NOMO-1 (cell line): ENCODE results near the gene MAMLD1.

Source experiments
- DNase-seq, 2 experiments: peaks; one replicate each; lab custom pipeline; 2025; ENCODE audit not compliant: unreplicated experiment in 2 of 2; lab: John Stamatoyannopoulos, UW

The MAMLD1 gene

DNA sequence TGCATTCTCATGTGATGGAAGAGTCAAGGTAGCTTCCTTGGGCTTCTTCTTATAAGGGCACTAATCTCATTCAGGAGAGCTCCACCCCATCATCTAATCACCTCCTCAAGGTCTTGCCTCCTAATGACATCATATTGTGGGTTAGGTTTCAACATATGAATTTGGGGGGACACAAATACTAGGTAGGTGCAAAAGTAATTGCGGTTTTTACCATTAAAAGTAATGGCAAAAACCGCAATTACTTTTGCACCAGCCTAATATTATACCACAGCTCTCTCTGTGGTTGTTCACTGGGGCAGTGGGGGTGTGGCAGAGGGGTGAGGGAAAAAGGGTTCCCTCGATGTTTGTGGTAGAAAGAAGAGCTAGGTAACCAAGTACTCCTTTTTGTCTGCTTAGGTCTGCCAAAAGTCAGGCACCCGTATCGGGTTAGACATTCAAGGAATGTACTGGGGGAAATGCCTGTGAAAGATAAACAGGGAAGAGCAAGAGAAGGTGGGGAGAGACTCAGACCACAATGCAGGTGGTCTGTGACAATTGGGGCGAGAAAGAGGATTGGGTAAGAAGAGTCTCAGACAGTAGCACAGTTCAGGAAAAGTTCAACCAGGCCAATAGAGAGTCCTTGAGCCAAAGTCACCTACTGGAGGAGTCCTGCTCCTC, 126.4 kb downstream of the MAMLD1 start:
- DNase-seq = no peak

DNA sequence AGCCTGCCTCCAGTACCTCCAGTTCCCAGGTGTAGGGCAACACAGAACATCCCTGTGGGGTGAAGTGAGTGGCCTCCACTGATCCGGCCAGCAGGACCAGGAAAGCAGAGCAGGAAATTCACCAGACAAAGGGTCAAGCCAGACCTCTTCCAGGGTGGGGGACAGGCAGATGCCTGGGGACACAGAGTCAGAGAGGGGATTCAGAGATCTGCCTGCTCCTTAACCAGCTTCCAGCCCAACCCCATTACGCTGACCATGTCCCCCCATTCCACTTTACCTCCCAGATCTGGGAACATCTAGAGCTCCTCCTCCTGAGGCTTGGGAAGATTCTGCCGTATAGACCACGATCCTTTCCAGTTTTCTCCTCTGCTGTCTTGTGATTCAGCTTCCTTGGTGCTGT, 132.4 kb downstream of the MAMLD1 start:
- DNase-seq = no peak

DNA sequence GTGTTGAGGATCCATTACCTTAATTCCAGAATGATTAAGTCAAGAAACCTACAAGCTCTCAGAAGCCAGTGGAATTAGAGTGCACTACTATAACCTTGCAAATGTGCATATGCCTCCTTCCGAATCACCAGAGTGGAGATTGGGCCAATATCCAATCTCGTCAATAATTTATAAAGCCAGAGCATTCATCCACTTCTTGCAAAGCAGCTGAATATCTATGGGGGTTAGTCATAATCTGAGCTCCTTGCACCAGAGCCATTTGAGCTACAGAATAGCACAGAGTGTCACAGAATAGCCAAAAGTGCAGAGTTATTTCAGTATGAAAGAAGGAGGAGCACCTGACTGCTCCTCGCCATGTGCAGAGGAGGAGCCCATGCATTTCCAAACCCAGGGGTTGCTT, 136.1 kb downstream of the MAMLD1 start:
- no peak for DNase-seq

DNA sequence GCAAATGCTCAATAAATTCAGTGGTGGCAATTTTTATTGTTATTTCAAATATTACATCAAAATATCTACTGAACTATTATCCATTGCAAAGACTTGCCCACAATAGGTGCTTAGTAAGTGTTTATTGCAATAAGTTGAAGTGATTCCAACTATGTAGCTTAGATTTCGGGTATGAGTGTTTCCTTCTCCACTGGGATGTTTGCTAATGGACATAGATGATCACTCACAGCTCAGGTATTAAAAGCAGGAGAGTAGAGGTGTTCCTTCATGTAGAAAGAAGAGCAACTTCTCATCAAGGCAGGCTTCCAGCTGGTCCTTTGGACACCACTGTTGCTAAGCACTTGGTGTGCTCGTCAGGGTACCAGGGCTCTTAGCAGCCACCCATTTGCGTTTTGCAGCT, 139.0 kb downstream of the MAMLD1 start:
- no peak for DNase-seq

DNA sequence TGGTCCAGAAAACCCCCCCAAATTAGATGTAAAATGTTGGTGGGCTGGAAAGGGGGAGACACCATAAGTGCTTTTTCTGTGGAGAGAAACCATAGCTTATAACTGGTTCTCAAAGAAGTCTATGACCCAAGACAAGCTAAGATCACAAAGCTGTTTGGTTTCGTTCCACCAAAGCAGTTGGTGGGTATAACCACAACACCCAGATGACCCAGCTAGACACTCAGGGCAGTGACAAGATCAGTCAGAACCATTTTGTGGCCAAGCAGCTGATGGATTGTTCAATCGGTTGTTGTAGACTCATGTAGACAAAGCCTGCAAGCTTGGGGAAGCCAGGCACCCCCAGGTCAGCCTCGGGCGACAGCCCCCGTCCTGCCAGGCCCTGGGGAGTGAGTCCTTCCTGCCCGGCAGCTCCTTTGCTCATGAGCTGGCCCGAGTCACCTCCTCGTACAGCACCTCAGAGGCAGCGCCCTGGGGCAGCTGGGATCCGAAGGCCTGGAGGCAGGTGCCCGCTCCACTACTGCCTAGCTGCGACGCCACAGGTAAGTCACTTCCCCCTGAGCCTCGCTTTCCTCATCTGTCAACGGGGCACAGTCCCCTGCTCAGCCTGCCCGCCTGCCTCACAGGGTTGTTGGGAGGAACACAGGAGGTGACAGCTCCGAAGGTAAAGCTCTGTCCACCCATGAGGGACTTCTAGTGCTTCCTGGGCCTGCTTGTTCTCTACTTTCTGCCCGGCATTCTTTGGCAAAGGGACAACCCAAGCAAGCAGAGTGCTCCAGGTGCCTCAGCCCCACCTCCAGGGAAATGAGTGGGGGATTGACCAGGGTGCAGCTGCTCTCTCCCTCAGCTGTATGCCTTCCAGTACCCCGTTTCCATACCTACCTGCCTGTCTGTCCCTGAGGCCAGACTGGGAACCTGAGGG, 140.1 kb downstream of the MAMLD1 start:
- no peak for DNase-seq

DNA sequence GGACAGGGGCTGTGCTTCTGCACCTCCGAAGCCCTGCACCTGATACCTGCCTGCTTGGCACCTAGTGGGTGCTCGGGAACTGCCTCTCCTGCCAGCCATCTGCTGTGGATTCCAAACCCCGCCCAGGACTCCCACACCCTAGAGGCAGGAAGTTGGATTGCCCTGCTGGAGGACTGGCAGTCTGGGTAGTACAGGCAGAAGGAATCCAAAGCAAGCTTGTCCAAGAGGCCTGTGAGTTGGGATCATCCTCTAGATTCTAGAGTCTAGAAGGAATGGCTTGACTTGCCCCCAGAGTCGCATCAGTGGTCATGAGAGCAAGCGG, 140.7 kb downstream of the MAMLD1 start:
- no peak for DNase-seq

DNA sequence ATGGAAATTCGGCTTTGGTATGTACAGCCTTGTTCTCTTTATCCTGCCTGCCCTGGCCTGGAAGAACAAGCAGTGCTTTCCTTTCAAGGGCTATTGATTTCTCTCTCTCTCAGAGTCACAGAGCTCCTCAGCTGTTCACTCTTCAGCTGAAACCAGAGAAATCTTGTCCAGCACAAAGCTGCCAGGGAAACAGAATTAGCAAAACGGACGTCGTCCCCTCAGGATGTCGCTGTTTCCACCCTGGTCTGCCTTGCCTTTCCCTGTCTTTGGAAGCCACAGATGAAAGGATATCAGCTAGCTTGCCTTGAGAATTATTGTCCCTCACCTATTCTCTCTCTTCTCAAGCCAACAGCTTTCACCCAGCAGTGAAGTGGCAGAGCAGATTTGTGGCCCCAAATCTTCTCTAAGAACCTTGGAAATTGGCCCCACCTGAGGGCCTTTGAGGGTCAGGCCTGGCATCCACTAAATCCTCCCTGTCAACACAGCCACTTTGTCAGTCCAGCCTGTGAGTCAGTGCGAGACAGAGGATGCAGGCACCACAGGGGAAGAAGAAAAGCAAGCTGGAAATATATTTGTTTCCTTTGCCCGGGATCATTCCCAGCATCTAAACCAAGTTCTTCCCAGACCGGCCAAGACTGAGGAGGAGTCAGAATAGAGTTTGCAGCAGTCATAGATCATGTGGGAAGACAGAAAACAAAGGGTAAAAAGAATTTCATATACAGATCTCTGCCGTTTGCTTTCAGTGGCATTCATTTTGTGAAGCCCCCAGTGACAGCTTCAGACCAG, 141.5 kb downstream of the MAMLD1 start:
- no peak for DNase-seq

DNA sequence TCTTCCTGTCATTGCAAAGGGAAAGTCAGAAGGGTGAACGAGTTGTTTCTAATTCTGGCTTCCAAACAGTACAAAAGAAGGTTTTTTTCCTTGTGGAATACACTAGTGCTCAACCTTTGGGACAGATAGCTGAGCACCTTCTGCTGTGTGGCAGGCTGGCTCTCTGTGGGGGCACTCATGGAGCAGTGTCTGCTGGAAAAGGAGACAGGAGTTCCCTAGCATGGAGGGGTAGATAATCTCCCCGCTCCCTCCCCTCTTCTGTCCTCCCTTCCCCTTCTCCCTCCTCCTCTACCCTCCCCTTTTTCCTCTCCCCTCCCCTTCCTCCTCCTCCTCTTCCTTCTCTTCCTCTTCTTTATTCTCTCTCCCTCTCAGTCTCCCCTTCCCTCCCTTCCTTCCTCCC, 142.9 kb downstream of the MAMLD1 start:
- no peak for DNase-seq

DNA sequence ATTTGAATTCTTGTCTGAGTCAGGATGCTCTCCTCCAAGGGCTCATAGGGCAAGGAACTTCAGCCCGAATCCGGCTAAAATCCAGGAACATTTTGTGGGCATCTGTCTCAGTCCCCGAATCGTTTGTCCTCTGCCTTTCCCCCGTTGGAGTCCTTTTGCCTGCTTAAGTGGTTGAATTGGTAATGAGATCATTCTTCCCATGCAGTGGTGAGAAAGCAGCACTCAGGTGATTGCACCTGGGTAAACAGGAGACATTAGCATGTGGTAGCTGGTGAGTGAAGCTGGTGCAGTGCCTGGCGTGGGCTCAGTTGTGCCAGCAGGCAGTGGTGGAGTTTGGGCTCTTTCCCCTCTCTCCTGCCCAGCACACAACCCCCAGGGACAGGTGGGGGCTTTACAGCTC, 143.4 kb downstream of the MAMLD1 start:
- no peak for DNase-seq

DNA sequence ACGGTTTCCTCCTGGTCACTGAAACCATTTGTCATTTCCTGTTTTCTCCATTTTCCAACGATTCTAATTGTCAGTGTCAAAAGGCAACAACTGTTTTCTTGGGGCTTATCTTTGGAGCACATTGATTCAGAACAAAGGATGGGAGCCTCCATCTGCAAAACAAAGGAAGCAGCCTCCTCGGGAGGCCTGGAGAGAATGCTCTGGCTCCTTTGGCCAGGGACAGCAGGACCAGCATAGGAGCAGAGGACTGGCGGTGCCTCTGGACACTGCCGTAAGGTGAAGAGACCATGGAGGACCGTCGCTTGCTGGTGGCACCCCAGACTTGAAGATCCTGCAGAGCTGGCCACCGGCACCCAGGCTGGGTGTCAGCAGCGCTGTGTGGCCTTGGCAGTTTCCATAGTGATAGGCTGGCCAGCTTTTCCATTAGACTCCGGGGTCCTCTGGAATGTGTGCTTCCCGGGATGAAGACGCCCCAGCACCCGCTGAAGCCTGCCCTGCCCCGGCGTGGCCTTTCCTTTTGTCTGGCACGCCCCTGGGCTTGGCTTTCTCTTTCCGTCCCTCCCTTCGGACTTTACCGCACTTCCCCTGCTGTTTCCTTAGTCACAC, 144.2 kb downstream of the MAMLD1 start:
- DNase-seq = no peak

DNA sequence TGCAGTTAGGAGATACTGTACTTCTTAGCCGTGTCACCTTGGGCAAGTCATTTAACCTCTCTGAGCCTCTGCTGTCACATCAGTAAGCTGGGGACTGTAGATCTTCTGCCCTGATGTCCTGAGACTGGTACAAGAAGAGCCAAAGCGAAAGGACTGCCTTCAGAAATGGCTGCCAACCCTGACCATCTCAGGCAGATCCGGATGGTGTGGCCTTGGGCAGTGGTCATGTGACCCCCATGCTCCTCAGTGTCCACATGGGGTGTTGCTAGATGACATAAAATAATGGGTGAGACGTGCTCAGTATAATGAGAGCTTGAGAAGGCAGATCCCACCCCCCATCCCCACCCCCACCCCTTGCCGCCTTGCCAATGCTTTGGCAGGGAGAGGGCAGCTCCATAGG, 144.9 kb downstream of the MAMLD1 start:
- DNase-seq = no peak

DNA sequence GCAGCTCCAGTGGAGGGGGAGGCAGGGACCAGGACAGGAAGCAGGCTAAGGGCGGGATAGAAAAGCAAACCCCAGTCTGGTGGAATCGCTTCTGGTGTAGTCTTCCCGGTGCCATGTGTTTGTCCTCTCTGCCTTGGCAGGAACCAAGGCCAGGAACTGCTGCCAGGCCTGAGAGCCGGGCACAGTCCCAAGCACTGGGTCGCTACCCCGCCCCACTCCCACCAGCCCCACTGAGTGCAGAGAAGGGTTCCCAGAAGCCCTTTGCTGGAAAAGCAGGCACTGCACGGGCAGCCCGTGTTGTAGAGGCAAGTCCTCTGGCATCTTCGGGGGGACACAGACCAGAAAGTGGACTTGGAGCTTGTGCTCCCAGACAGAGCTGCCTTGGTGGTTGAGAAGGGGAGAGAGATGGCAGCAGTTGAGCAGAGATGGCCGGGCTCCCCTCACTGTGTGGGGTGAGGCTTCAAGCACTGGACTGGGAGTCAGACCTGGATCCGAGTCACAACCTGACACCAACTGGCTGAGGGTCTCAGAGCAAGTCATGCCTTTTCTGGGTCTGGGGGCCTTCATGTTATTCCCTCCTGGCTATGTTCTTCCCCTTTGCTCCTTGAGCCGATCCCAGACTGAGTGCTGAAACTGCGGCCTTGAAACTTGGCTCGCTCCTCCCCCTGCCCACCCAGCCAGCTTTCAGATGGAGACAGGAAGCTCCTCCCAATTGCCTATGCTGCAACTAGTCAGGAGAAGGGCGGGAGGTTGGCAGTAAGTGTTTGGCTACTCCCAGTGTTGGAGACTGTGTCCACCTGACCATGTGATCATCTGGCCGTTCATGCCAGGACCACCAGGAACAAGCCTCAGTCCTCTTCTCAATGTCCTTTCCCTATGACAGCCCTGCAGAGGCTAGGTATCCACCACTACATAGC, 145.6 kb downstream of the MAMLD1 start:
- DNase-seq = no peak

DNA sequence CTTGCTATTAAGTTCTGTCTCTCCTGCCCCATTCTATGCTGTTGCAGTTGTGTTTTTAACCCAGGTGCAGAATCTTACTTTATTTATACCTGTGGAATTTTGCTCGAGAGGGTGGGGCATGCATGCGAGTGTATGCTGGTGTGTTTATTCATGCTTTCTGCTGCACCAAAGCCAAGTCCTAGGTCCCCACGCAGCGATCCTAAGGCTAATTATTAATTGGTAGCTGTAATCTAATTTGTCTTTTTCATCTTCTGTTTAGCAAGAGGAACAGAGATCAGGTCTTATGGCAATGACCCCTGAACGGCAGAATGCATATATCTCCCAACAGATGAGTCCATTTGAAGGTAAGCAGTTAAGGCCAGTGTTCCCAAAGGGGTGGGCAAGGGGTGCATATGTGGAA, 146.6 kb downstream of the MAMLD1 start:
- DNase-seq = no peak

DNA sequence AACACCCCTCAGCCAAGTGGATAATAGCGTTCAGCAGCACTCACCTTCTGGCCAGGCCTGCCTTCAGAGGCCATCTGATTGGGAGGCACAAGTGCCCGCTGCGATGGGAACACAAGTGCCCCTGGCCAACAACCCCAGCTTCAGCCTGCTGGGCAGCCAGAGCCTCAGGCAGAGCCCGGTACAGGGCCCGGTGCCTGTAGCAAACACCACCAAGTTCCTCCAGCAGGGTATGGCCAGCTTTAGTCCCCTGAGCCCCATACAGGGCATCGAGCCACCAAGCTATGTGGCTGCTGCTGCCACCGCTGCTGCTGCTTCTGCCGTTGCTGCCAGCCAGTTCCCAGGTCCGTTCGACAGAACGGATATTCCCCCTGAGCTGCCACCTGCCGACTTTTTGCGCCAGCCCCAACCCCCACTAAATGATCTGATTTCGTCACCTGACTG, 149.4 kb downstream of the MAMLD1 start:
- DNase-seq = no peak

DNA sequence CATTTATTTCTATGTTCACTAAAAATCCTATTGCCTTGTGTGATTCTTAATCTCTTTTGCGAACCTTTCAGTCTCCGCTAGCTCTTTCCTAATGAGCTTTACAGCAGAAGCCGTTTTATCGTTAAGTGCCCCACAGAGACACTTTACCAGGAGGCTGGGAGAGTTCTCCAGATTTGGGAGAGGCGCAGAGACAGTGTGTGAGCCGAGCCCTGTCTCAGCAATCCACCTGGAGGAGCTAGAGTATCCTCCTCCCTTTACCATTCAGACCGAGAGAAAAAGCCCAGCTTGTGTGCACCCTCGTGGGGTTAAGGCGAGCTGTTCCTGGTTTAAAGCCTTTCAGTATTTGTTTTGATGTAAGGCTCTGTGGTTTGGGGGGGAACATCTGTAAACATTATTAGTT, 150.4 kb downstream of the MAMLD1 start:
- no peak for DNase-seq

DNA sequence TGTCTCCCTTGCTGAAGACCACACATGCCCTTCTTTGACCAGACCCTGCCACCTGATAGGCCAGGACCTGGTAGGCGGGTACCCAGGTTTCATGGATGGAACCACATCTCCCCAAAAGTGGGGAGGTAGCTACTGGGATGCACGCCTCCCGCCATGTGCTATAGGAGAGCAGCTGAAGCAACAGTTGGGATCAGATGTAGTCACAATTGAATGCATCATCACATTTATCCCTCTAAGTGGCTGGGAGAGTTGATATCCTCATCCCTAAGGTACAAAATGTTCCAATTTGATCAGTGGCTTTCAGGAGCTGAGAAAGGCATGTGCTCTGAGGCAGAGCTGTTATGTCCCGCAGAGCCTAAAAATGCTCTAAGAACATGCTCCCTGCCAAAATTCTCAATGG, 151.3 kb downstream of the MAMLD1 start:
- DNase-seq = no peak

DNA sequence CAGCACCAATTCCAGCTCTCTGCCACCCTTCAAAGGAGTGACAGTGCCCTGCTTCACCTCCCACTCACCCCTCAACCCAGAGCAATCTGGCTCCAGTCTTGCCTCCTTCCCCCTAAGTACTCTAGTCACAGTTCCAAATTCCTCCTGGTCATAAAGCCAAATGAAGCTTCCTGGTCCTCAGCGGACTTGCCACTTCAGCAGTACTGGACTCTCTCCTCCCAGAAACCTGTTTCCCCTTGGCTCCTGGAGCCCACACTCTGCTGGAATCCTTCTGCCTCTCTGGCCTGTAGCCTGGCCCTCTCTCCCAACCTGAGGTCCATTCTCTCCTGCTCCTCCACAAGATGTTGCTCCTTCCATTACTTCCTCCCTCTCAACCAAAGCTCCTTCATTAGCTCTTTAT, 152.7 kb downstream of the MAMLD1 start:
- DNase-seq = no peak

DNA sequence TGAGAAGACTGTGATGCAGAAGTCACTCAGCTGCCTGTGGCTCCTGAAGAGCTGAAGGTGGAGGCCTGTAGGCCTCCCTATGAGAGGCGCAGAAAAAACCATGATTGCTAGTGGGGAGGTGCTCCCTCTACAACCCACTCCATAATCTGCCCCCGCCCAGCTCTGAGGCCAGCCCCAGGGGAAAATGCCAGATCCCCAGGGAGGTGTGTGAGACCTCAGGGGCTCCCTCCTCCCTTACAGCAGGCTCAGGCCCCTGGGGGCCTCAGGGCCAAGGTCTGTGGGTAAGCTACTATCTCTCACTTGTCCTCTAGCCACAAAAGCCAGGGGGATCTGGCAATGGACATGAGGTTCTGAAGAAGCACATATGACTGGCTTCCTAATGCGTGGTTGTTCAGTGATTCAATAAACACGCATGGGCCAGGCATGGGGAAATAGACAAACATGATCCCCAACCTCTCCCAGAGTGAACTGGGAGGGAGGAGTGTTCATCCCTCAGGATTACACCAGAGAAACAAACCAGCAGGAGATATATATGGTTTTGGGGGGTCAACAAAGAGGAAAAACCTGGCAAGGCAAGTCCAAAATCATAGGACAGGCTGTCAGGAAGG, 154.3 kb downstream of the MAMLD1 start:
- no peak for DNase-seq

DNA sequence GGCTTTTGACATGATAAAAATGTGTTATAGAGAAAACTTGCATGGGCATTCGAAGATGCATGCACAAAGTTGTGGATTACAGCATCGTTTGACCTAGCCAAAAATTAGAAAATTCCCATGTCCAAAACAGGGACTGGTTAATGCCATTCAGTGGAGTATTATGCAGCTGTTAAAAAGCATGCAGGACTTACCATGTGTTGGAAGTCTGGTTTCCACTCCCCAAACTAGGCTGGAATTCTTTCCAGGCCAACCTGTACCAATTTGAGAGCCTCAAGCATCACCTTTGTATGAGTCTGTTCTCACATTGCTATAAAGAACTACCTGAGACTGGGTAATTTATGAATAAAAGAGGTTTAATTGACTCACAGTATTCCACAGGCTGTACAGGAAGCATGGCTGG, 159.4 kb downstream of the MAMLD1 start:
- no peak for DNase-seq
